Panc1 (cell line): ENCODE measurements around the gene ARFGEF3. TPM values are rescaled to one million over a fixed set of nuclear protein-coding genes. Genes with fewer than 3 reads are reported as not detected.

ENCODE experiments used
- ATAC-seq: fragments of 200-7000 bp; cut with Tn5 transposase; 2 replicates; pipeline ENCODE4 v1.9.1; 2020; ENCODE audit warnings: mild to moderate bottlenecking, moderate library complexity
- BruUV-seq: library from RNA; stranded (reverse); fragments of 400-500 nt; replicated peaks from 2 replicates; lab custom pipeline; 2021; lab: Mats Ljungman, UMichigan
- CTCF ChIA-PET: fragments of 300-600 bp; sonication (Branson Sonifier 250); formaldehyde crosslinking; loops from one replicate; lab custom pipeline; 2022; ENCODE audit warnings: antibody characterized with exemption; lab: Charles Lee
- POLR2A ChIA-PET: fragments of 300-600 bp; sonication (Branson Sonifier 250); formaldehyde crosslinking; loops from one replicate; lab custom pipeline; 2022; ENCODE audit warnings: antibody characterized with exemption; lab: Charles Lee
- DNase-seq: peaks from one replicate; pipeline ENCODE4 v3.0.0-alpha.2; 2010; ENCODE audit warnings: low read depth, low spot score
- H3K27ac ChIP-seq: 2 replicates; pipeline ENCODE4 v1.5.1; 2011; ENCODE audit warnings: mild to moderate bottlenecking, low read length, inconsistent platforms
- H3K27me3 ChIP-seq: fragments of 200-500 bp; sonication (Bioruptor generic); 2 replicates; pipeline ENCODE4 v1.6.0; 2014; ENCODE audit warnings: low read length, inconsistent platforms; ENCODE audit not compliant: control insufficient read depth, insufficient read depth
- H3K36me3 ChIP-seq: fragments of 200-500 bp; sonication (Bioruptor generic); 2 replicates; pipeline ENCODE4 v1.5.1; 2014; ENCODE audit warnings: inconsistent platforms, mild to moderate bottlenecking, low read length, moderate library complexity; ENCODE audit not compliant: control insufficient read depth, insufficient read depth
- H3K4me1 ChIP-seq: 2 replicates; pipeline ENCODE4 v1.5.1; 2011; ENCODE audit warnings: inconsistent platforms, mild to moderate bottlenecking, low read length, moderate library complexity; ENCODE audit not compliant: control insufficient read depth, insufficient read depth
- H3K4me3 ChIP-seq, 2 experiments: 2 replicates each; pipeline ENCODE4 v1.5.1; 2011 to 2012; ENCODE audit warnings: low read depth in 2 of 2, low read length in 2 of 2, mild to moderate bottlenecking in 2 of 2, inconsistent platforms in 1 of 2, moderate library complexity in 1 of 2
- H3K9me3 ChIP-seq: fragments of 200-500 bp; sonication (Bioruptor generic); 2 replicates; pipeline ENCODE4 v1.5.1; 2014; ENCODE audit warnings: low read depth, mild to moderate bottlenecking, inconsistent platforms, low read length, moderate library complexity; ENCODE audit not compliant: control insufficient read depth, insufficient read depth
- POLR2AphosphoS5 ChIP-seq: IDR thresholded peaks from 2 replicates; pipeline ENCODE4 v1.6.1; 2012; ENCODE audit warnings: mild to moderate bottlenecking, low read depth, low read length, moderate library complexity
- SIN3A ChIP-seq: IDR thresholded peaks from 2 replicates; pipeline ENCODE4 v1.6.1; 2012; ENCODE audit warnings: low read depth, mild to moderate bottlenecking, low read length, moderate library complexity, borderline replicate concordance; ENCODE audit not compliant: insufficient read depth
- TCF7L2 ChIP-seq: IDR thresholded peaks from 2 replicates; pipeline ENCODE4 v1.6.1; 2011; ENCODE audit warnings: mild to moderate bottlenecking, low read depth, low read length, inconsistent platforms
- in situ Hi-C: cut with HindIII; loops from 2 replicates; pipeline ENCODE4 v1.10.0; 2016; ENCODE audit warnings: low sequenced_read_pairs, low pct_unique_long_range_greater_than_20kb
- intact Hi-C: fragments of 100-400 bp; cut with micrococcal nuclease; formaldehyde crosslinking; loops from one replicate; pipeline ENCODE4 v1.10.0; 2022; ENCODE audit not compliant: unreplicated experiment
- total RNA-seq: library from RNA; stranded (reverse); gene quantifications from one replicate; pipeline ENCODE4 v1.2.1, GENCODE V29; 2021; ENCODE audit not compliant: unreplicated experiment
- TF ChIP-seq, protein P1 (sequence below), 2 experiments: IDR thresholded peaks; 2 replicates each; pipeline ENCODE4 v1.6.1; 2011 to 2012; ENCODE audit warnings: low read depth in 2 of 2, control low read depth in 1 of 2, low read length in 1 of 2, mild to moderate bottlenecking in 1 of 2, moderate library complexity in 1 of 2; ENCODE audit not compliant: insufficient read depth in 1 of 2
- TF ChIP-seq, protein P2 (sequence below): fragments of 450-650 bp; IDR thresholded peaks from 2 replicates; pipeline ENCODE4 v1.5.1; 2017; ENCODE audit warnings: mild to moderate bottlenecking

Gene ARFGEF3
- total RNA-seq, 1 experiment from 2014 or later = 1.5 TPM

DNA sequence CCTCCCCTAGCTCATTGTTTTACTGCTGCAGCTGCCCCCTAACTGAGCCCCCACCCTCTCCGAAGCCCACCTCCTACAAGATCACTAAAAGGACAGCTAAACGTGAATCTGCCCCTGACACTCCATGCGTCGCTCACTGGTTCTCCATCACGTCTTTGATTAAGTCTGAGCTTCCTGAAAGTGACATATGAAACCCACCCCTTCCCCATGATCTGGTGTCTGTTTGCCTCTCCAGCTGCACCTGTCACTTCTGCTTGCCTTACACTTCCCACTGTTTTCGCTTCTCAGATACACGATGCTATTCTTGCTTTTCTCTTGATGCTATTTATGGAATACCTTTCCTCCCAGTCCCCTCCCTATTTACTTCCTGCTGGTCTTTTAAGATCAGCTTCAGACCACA lies 46.5 kb upstream of the ARFGEF3 start:
- Histone ChIP-seq H3K9me3 (no peaks in the 10 kb centered on the region), H3K27me3 (no peaks in the 10 kb centered on the region; the same call in 1 of the 2 replicates), H3K4me1 (no peaks in the 10 kb centered on the region), H3K27ac (no peak overlapping the region), H3K4me3 (no peak overlapping the region), H3K36me3 (no peaks in the 10 kb centered on the region)
- BruUV-seq = no TSS peak
- TF ChIP-seq TCF7L2 = no peak
- TF ChIP-seq, protein P1, sequence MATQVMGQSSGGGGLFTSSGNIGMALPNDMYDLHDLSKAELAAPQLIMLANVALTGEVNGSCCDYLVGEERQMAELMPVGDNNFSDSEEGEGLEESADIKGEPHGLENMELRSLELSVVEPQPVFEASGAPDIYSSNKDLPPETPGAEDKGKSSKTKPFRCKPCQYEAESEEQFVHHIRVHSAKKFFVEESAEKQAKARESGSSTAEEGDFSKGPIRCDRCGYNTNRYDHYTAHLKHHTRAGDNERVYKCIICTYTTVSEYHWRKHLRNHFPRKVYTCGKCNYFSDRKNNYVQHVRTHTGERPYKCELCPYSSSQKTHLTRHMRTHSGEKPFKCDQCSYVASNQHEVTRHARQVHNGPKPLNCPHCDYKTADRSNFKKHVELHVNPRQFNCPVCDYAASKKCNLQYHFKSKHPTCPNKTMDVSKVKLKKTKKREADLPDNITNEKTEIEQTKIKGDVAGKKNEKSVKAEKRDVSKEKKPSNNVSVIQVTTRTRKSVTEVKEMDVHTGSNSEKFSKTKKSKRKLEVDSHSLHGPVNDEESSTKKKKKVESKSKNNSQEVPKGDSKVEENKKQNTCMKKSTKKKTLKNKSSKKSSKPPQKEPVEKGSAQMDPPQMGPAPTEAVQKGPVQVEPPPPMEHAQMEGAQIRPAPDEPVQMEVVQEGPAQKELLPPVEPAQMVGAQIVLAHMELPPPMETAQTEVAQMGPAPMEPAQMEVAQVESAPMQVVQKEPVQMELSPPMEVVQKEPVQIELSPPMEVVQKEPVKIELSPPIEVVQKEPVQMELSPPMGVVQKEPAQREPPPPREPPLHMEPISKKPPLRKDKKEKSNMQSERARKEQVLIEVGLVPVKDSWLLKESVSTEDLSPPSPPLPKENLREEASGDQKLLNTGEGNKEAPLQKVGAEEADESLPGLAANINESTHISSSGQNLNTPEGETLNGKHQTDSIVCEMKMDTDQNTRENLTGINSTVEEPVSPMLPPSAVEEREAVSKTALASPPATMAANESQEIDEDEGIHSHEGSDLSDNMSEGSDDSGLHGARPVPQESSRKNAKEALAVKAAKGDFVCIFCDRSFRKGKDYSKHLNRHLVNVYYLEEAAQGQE (IDR thresholded peaks at IDR 0.05; ENCODE audit: insufficient read depth in 1 of 2, low read depth in 2 of 2, low read length in 1 of 2) = no peak
- no peak for TF ChIP-seq POLR2AphosphoS5
- TF ChIP-seq, protein P2, sequence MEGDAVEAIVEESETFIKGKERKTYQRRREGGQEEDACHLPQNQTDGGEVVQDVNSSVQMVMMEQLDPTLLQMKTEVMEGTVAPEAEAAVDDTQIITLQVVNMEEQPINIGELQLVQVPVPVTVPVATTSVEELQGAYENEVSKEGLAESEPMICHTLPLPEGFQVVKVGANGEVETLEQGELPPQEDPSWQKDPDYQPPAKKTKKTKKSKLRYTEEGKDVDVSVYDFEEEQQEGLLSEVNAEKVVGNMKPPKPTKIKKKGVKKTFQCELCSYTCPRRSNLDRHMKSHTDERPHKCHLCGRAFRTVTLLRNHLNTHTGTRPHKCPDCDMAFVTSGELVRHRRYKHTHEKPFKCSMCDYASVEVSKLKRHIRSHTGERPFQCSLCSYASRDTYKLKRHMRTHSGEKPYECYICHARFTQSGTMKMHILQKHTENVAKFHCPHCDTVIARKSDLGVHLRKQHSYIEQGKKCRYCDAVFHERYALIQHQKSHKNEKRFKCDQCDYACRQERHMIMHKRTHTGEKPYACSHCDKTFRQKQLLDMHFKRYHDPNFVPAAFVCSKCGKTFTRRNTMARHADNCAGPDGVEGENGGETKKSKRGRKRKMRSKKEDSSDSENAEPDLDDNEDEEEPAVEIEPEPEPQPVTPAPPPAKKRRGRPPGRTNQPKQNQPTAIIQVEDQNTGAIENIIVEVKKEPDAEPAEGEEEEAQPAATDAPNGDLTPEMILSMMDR = no peak
- TF ChIP-seq SIN3A = no peak
- in situ Hi-C loops (no loop called here), intact Hi-C loops (loop anchor here (5.0 to 10.0 kb wide), 6 partner anchors 97 to 650 kb away; no protein-coding TSS in a partner anchor)
- ChIA-PET POLR2A (no interaction called here), CTCF (interaction anchor here (0.7 to 0.8 kb wide), 2 partner anchors 114 to 350 kb away, joined by 3 to 5 read pairs; no protein-coding TSS in a partner anchor)
- DNase-seq (no peak), ATAC-seq (no peak)

DNA sequence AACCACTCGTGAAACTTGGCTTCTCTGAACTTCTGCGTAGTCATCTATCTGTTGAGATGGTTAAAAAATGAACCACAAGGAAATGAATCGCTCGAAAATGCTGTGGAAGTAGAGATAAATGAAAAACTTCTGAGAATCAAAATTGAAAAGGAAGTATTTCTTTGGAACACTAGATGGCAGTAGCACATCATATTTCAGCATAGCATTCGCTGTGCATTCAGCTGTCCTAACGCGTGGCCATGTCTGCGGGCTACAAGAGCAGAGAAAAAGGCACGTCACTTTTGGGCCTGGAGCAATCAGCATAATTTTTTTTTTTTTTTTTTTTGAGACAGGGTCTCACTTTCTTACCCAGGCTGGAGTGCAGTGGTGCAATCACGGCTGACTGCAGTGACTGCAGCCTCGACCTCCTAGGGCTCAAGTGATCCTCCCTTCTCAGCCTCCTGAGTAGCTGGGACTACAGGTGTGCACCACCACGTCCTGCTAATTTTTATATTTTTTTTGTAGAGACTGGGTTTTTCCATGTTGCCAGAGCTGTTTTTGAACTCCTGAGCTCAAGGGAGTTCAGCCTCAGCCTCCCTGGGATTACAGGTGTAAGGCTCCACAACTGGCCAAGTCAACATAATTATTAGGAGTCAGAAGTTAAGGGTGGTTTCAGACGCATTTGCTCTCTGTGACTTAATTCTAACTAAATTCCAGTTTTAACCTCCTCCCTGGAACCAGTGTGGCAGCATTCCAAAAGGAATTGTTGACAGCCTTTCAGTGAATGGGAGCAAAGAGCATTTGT lies 45.7 kb upstream of the ARFGEF3 start:
- no peak overlapping the region for H3K27ac ChIP-seq

More for the DNA sequence above, 45.7 kb upstream of the ARFGEF3 start:
- H3K27me3 ChIP-seq = peaks cover 2% of the 10 kb centered on the region; the same call in 1 of the 2 replicates
- no peak for DNase-seq
- H3K4me3 ChIP-seq = no peak overlapping the region
- intact Hi-C loops (loop anchor here (5.0 to 10.0 kb wide), 6 partner anchors 96 to 649 kb away; no protein-coding TSS in a partner anchor), in situ Hi-C loops (no loop called here)
- H3K36me3 ChIP-seq = no peaks in the 10 kb centered on the region
- no peaks in the 10 kb centered on the region for H3K4me1 ChIP-seq
- POLR2A ChIA-PET = no interaction called here
- BruUV-seq = no TSS peak
- TF ChIP-seq, protein P2 = peak; percentile 78
- TF ChIP-seq, protein P1 (IDR thresholded peaks at IDR 0.05; ENCODE audit: insufficient read depth in 1 of 2, low read depth in 2 of 2, low read length in 1 of 2) = no peak
- TF ChIP-seq SIN3A = no peak
- TF ChIP-seq POLR2AphosphoS5 = no peak
- no peak for TF ChIP-seq TCF7L2
- ATAC-seq = peak; percentile 93
- no peaks in the 10 kb centered on the region for H3K9me3 ChIP-seq
- CTCF ChIA-PET = interaction anchor here (0.6 to 0.7 kb wide), 6 partner anchors 8 to 1015 kb away, joined by 3 to 7 read pairs (median 5); no protein-coding TSS in a partner anchor
